HG02884 (cell line): Measurements from ENCODE around the gene GHDC.
"Not testable (repeated sequence)": the region's sequence is repeated elsewhere in the genome, so short reads cannot be mapped to it uniquely, and the experiment has no call there.

Source experiments
- ATAC-seq: cut with Tn5 transposase; IDR thresholded peaks from one replicate; pipeline ENCODE4 v1.9.1; 2021; ENCODE audit warnings: mild to moderate bottlenecking, moderate library complexity; ENCODE audit not compliant: unreplicated experiment

Gene GHDC

GRCh38 chr17:42193969-42194899 is at the start of gene GHDC:
Gene GHDC, minus strand, starts transcription at chr17:42194494. Its CDS starts 913 bp downstream, at chr17:42193581.
- ATAC-seq: peak; percentile 79

GRCh38 chr17:42243493-42243982 is 49.2 kb upstream of the GHDC start:
- ATAC-seq: no peak

- no peak for ATAC-seq
Measured at GRCh38 chr17:42241871-42242270, 47.6 kb upstream of the GHDC start.

GRCh38 chr17:42240863-42241262 is 46.6 kb upstream of the GHDC start:
- ATAC-seq: not testable (repeated sequence)

- ATAC-seq: no peak
Measured at GRCh38 chr17:42240201-42240600, 45.9 kb upstream of the GHDC start.

- not testable (repeated sequence) for ATAC-seq
Measured at GRCh38 chr17:42239576-42239975, 45.3 kb upstream of the GHDC start.

GRCh38 chr17:42236760-42237159 is 42.5 kb upstream of the GHDC start:
- no peak for ATAC-seq

- no peak for ATAC-seq
Measured at GRCh38 chr17:42233994-42234393, 39.7 kb upstream of the GHDC start.

- no peak for ATAC-seq
Measured at GRCh38 chr17:42233156-42233555, 38.9 kb upstream of the GHDC start.

GRCh38 chr17:42230225-42230624 is 35.9 kb upstream of the GHDC start:
- ATAC-seq: no peak

- no peak for ATAC-seq
Measured at GRCh38 chr17:42227849-42228700, 33.8 kb upstream of the GHDC start.

- ATAC-seq: no peak
Measured at GRCh38 chr17:42225646-42226045, 31.4 kb upstream of the GHDC start.

- ATAC-seq: no peak
Measured at GRCh38 chr17:42224651-42225050, 30.4 kb upstream of the GHDC start.

GRCh38 chr17:42221886-42222745 is 27.8 kb upstream of the GHDC start:
- no peak for ATAC-seq

GRCh38 chr17:42219280-42219679 is 25.0 kb upstream of the GHDC start:
- ATAC-seq: not testable (repeated sequence)

GRCh38 chr17:42214156-42214555 is 19.9 kb upstream of the GHDC start:
- no peak for ATAC-seq

- no peak for ATAC-seq
Measured at GRCh38 chr17:42212382-42212781, 18.1 kb upstream of the GHDC start.

- not testable (repeated sequence) for ATAC-seq
Measured at GRCh38 chr17:42211921-42212341, 17.6 kb upstream of the GHDC start.

GRCh38 chr17:42210046-42210445 is 15.8 kb upstream of the GHDC start:
- no peak for ATAC-seq

GRCh38 chr17:42206153-42206612 is 11.9 kb upstream of the GHDC start:
- not testable (repeated sequence) for ATAC-seq
